Prostate gland (tissue), 2 donors: ENCODE results near the gene FAM107A.

ENCODE experiments used
- POLR2A ChIP-seq: fragments of 450-650 bp; IDR thresholded peaks from one replicate; pipeline ENCODE4 v1.6.1; 2016; ENCODE audit warnings: antibody characterized with exemption, mild to moderate bottlenecking
- POLR2AphosphoS5 ChIP-seq: sonication (generic); formaldehyde crosslinking; IDR thresholded peaks from one replicate; pipeline ENCODE4 v1.6.1; 2017; ENCODE audit warnings: antibody characterized with exemption
- TF ChIP-seq, protein P1 (sequence below), 4 experiments: fragments of 200-600 bp in 2 of 4; fragments of 450-650 bp in 2 of 4; sonication (generic) in 2 of 4; IDR thresholded peaks; 1 replicate in 3 of 4; 2 replicates in 1 of 4; pipeline ENCODE4 v1.5.1; 2016 to 2019; ENCODE audit warnings: antibody characterized with exemption in 4 of 4, mild to moderate bottlenecking in 2 of 4, moderate library complexity in 2 of 4

DNA sequence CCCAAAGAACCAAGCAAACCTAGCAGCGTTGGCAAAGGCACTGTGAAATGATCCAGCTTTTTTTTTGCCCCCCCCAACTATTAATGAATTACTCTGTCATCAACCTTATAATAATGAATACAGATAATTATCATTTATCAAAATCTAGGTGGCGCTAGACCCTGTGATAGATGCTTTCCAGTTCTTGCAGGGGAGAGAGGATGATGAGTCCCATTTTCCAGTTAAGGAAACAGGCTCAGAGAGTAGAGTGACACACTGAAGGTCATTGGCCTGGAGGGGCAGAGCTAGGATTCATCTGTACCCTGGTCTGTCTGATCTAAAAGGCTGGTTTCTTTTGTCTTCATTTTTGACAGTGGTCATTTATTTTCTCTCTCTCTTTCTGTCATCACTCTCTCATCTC lies 45.2 kb downstream of the FAM107A start:
- TF ChIP-seq, protein P1, sequence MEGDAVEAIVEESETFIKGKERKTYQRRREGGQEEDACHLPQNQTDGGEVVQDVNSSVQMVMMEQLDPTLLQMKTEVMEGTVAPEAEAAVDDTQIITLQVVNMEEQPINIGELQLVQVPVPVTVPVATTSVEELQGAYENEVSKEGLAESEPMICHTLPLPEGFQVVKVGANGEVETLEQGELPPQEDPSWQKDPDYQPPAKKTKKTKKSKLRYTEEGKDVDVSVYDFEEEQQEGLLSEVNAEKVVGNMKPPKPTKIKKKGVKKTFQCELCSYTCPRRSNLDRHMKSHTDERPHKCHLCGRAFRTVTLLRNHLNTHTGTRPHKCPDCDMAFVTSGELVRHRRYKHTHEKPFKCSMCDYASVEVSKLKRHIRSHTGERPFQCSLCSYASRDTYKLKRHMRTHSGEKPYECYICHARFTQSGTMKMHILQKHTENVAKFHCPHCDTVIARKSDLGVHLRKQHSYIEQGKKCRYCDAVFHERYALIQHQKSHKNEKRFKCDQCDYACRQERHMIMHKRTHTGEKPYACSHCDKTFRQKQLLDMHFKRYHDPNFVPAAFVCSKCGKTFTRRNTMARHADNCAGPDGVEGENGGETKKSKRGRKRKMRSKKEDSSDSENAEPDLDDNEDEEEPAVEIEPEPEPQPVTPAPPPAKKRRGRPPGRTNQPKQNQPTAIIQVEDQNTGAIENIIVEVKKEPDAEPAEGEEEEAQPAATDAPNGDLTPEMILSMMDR (IDR thresholded peaks at IDR 0.05): no peak
- TF ChIP-seq POLR2A (no peak), POLR2AphosphoS5 (no peak)
